GM12873 (cell line): ENCODE measurements around the gene IMMP2L.

Experiments
- CTCF ChIP-seq: IDR thresholded peaks from 2 replicates; pipeline ENCODE4 v1.5.1; 2012; ENCODE audit warnings: low read depth, mild to moderate bottlenecking, moderate library complexity, low read length, control low read depth; ENCODE audit not compliant: insufficient read depth; ENCODE audit errors: missing control alignments

The IMMP2L gene

GRCh38 chr7:110762546-110763225, 799.6 kb downstream of the IMMP2L start:
- TF ChIP-seq CTCF: no peak

- TF ChIP-seq CTCF: no peak
These were observed 802.0 kb downstream of the IMMP2L start for GRCh38 chr7:110760341-110760740.

- no peak for TF ChIP-seq CTCF
These were observed 803.2 kb downstream of the IMMP2L start for GRCh38 chr7:110759069-110759468.

GRCh38 chr7:110754649-110755048, 807.6 kb downstream of the IMMP2L start:
- no peak for TF ChIP-seq CTCF

GRCh38 chr7:110750931-110751605, 811.2 kb downstream of the IMMP2L start:
- no peak for TF ChIP-seq CTCF

GRCh38 chr7:110733221-110733620, 829.1 kb downstream of the IMMP2L start:
- TF ChIP-seq CTCF: no peak

GRCh38 chr7:110724811-110725210, 837.5 kb downstream of the IMMP2L start:
- no peak for TF ChIP-seq CTCF
